Natural killer cell (primary cell): ENCODE measurements around the gene ITGB4. TPM values are rescaled to one million over a fixed set of nuclear protein-coding genes. Genes with fewer than 3 reads are reported as not detected.

ENCODE experiments used
- ATAC-seq, 3 donors: fragments of 150-1000 bp in 2 of 3; fragments of 200-7000 bp in 1 of 3; cut with Tn5 transposase; 1 replicate in 1 of 3; 2 replicates in 2 of 3; pipeline ENCODE4 v1.10.0; 2021; ENCODE audit warnings: mild to moderate bottlenecking in 2 of 3, moderate library complexity in 2 of 3
- DNase-seq, 2 donors: peaks; one replicate each; pipeline versions ENCODE4 v3.0.0 to v3.0.0-alpha.2; 2013 to 2021; ENCODE audit warnings: mixed read lengths in 1 of 2
- H3K27ac ChIP-seq: one replicate; pipeline ENCODE4 v1.5.1; 2013; ENCODE audit warnings: mild to moderate bottlenecking, low read length
- H3K27me3 ChIP-seq: one replicate; pipeline ENCODE4 v1.6.1; 2013; ENCODE audit warnings: low read length; ENCODE audit not compliant: control insufficient read depth, insufficient read depth
- H3K36me3 ChIP-seq: one replicate; pipeline ENCODE4 v1.6.1; 2013; ENCODE audit warnings: low read length; ENCODE audit not compliant: control insufficient read depth, insufficient read depth
- H3K4me1 ChIP-seq: one replicate; pipeline ENCODE4 v1.6.1; 2013; ENCODE audit warnings: low read length; ENCODE audit not compliant: control insufficient read depth, insufficient read depth
- H3K4me3 ChIP-seq: one replicate; pipeline ENCODE4 v1.5.1; 2013; ENCODE audit warnings: low read length
- H3K9me3 ChIP-seq: one replicate; pipeline ENCODE4 v1.6.1; 2013; ENCODE audit warnings: low read length; ENCODE audit not compliant: control insufficient read depth, insufficient read depth
- H3K27ac Mint-ChIP-seq, 2 donors: one replicate each; pipeline ENCODE4 v1.8.0; 2022; ENCODE audit warnings: mild to moderate bottlenecking in 2 of 2, mixed read lengths in 2 of 2, moderate library complexity in 1 of 2
- H3K27me3 Mint-ChIP-seq, 2 donors: one replicate each; pipeline ENCODE4 v1.8.0; 2022; ENCODE audit warnings: low read depth in 2 of 2, mixed read lengths in 2 of 2
- H3K36me3 Mint-ChIP-seq: one replicate; pipeline ENCODE4 v1.8.0; 2022; ENCODE audit warnings: mixed read lengths
- H3K4me1 Mint-ChIP-seq, 2 donors: one replicate each; pipeline ENCODE4 v1.8.0; 2022; ENCODE audit warnings: mixed read lengths in 2 of 2
- H3K4me3 Mint-ChIP-seq: one replicate; pipeline ENCODE4 v1.8.0; 2022; ENCODE audit warnings: mild to moderate bottlenecking, moderate library complexity, mixed read lengths
- H3K9me3 Mint-ChIP-seq, 2 donors: one replicate each; pipeline ENCODE4 v1.8.0; 2022; ENCODE audit warnings: mixed read lengths in 2 of 2
- WGBS: methylation state at CpG from one replicate; pipeline ENCODE4 v1.1.7; 2013; ENCODE audit warnings: missing lambda C conversion rate; ENCODE audit not compliant: insufficient coverage; 5-methylcytosine and 5-hydroxymethylcytosine counted together
- intact Hi-C: fragments of 100-400 bp; cut with micrococcal nuclease; formaldehyde crosslinking; loops from one replicate; pipeline ENCODE4 v1.14.2; 2022
- total RNA-seq, 4 donors: library from RNA; stranded (reverse); fragments of 120-200 nt in 1 of 4; gene quantifications; one replicate each; pipeline versions ENCODE4 v1.2.3 to v1.2.4, GENCODE V29; 2013 to 2022
- TF ChIP-seq, protein P1 (sequence below): fragments of 200-600 bp; IDR thresholded peaks from one replicate; pipeline ENCODE4 v1.8.0; 2022; ENCODE audit warnings: antibody characterized with exemption

ITGB4 gene
- total RNA-seq, 3 donors from 2014 or later (not counting 1 experiment from before 2014, with no cell fraction given), result 0.38 to 1.0 (median 0.68) TPM

DNA sequence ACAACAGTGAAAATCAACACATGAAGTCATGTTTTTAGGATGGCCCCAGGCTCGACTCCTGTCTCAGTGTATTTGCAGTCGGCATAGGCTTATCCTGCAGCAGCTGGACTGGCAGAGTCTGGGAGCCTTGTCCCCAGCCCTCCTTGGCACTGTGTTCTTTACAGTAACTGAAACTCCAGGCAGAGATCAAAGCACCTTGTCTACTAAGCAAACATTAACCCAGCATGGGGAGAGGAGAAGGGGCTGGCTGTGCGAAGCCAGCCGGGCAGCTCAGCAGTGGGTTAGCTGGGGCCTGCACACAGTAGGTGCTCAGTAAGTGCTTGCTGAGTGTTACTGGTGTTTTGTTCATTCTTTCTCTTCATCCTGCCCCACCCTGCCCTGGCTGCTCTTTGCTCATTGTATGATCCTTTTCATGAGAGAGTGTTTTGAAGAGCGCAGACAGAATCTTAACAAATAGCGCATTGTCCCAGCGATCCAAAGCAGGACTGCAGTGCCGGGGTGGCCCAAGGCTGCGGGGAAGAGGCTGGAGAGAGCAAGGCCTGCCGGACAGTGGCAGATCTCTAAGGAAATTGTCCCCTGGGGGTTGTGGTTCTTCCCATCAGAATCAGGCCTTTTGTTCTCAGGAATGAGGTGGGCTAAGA, 23.5 kb upstream of the ITGB4 start:
- H3K36me3 Mint-ChIP-seq, result peaks cover 6% of the 10 kb centered on the region
- H3K4me1 ChIP-seq, result no peaks in the 10 kb centered on the region
- peaks cover 9 to 12% of the 10 kb centered on the region in 2 donors for H3K4me1 Mint-ChIP-seq
- H3K4me3 ChIP-seq, result no peak overlapping the region
- intact Hi-C loops, result no loop called here
- no peaks in the 10 kb centered on the region for H3K27me3 ChIP-seq
- H3K36me3 ChIP-seq, result peaks cover 76% of the 10 kb centered on the region
- ATAC-seq (no peak), DNase-seq (no peak)
- no peak overlapping the region for H3K27ac ChIP-seq
- TF ChIP-seq, protein P1, sequence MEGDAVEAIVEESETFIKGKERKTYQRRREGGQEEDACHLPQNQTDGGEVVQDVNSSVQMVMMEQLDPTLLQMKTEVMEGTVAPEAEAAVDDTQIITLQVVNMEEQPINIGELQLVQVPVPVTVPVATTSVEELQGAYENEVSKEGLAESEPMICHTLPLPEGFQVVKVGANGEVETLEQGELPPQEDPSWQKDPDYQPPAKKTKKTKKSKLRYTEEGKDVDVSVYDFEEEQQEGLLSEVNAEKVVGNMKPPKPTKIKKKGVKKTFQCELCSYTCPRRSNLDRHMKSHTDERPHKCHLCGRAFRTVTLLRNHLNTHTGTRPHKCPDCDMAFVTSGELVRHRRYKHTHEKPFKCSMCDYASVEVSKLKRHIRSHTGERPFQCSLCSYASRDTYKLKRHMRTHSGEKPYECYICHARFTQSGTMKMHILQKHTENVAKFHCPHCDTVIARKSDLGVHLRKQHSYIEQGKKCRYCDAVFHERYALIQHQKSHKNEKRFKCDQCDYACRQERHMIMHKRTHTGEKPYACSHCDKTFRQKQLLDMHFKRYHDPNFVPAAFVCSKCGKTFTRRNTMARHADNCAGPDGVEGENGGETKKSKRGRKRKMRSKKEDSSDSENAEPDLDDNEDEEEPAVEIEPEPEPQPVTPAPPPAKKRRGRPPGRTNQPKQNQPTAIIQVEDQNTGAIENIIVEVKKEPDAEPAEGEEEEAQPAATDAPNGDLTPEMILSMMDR, result no peak
- H3K9me3 ChIP-seq, result no peaks in the 10 kb centered on the region
- no peaks in the 10 kb centered on the region for H3K9me3 Mint-ChIP-seq
- WGBS, result 88% methylated on average over 9 of the region's 10 CpGs
- no peaks in the 10 kb centered on the region for H3K27me3 Mint-ChIP-seq
- H3K27ac Mint-ChIP-seq, result peak overlapping the region in 1 of 2 donors; percentile 6
- no peak overlapping the region for H3K4me3 Mint-ChIP-seq

DNA sequence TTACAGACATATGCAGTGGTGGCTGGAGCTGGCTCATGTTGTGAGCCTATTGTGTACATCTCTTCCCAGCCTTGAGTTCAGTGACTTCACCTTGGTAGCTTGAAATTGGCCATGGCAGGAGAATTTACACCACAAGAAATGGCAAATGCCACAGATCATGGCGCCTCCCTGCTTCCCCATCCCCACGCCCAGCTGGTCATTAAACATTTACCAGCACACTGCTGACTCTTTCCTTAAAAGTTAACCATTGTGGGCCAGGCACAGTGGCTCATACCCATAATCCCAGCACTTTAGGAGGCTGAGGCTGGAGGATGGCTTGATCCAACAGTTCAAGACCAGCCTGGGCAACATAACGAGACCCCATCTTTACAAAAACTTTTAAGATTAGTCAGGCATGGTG, 22.6 kb upstream of the ITGB4 start:
- no peak for ATAC-seq
- H3K27ac Mint-ChIP-seq, result no peak overlapping the region

DNA sequence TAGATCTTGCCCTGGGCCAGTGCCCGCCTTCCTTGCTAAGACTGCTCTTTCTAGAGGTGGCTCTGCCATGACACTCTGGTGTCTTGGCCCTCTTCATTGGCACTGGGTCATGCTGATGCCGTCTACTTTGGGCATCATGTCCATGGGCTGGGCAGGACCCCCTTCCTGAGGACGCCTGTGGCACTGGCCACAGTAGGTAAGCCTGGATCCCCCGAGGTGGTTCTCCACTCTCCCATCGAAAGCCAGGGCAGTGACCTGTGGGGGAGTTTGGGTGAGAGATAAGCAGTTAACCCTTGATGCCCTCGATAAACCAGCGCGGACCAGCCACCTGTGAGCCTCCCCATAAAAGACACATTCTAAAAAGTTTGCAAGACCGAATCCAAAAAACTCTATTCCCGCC, 20.0 kb upstream of the ITGB4 start:
- no peak overlapping the region for H3K27ac Mint-ChIP-seq
- TF ChIP-seq, protein P1, result no peak

More for the DNA sequence above, 22.6 kb upstream of the ITGB4 start:
- H3K4me1 Mint-ChIP-seq, result peaks cover 9 to 12% of the 10 kb centered on the region in 2 donors
- no peaks in the 10 kb centered on the region for H3K9me3 Mint-ChIP-seq
- intact Hi-C loops, result no loop called here
- no peak overlapping the region for H3K4me3 Mint-ChIP-seq
- DNase-seq, result no peak
- Histone ChIP-seq H3K4me1 (no peaks in the 10 kb centered on the region), H3K36me3 (peaks cover 76% of the 10 kb centered on the region), H3K27ac (no peak overlapping the region), H3K27me3 (no peaks in the 10 kb centered on the region), H3K9me3 (no peaks in the 10 kb centered on the region), H3K4me3 (no peak overlapping the region)
- no peaks in the 10 kb centered on the region for H3K27me3 Mint-ChIP-seq
- peaks cover 6% of the 10 kb centered on the region for H3K36me3 Mint-ChIP-seq
- 95% methylated on average over 3 of the region's 3 CpGs for WGBS
- TF ChIP-seq, protein P1, result no peak

DNA sequence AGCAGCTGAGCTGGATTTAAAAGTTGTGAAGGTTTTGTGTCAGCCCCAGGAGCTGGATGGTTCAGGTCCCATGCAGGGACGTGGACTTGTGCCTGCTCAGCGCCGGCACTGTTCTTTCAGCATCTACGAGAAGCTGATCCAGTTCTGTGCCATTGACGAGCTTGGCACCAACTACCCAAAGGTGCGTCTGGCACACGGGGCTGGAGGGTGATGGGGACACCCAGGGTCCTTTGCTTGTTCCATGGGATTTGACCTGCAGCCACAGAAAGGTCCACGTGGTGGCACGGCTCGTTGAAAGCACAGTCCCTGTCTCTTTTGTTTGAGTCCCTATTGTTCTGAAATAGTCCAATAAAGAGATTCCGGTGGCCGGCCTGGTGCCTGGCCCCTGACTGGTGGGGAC, 18.1 kb upstream of the ITGB4 start:
- Histone ChIP-seq H3K4me1 (no peaks in the 10 kb centered on the region), H3K27me3 (no peaks in the 10 kb centered on the region), H3K36me3 (peaks cover 81% of the 10 kb centered on the region), H3K4me3 (no peak overlapping the region), H3K27ac (no peak overlapping the region), H3K9me3 (no peaks in the 10 kb centered on the region)
- intact Hi-C loops, result no loop called here
- Mint-ChIP-seq H3K27ac (no peak overlapping the region), H3K36me3 (peaks cover 6% of the 10 kb centered on the region), H3K4me1 (peaks cover 0 to 6% of the 10 kb centered on the region in 2 donors), H3K4me3 (no peak overlapping the region), H3K27me3 (no peaks in the 10 kb centered on the region), H3K9me3 (no peaks in the 10 kb centered on the region)
- DNase-seq, result no peak
- WGBS, result 98% methylated on average over 12 of the region's 12 CpGs
- TF ChIP-seq, protein P1, result no peak
- ATAC-seq, result no peak

More for the DNA sequence above, 20.0 kb upstream of the ITGB4 start:
- 98% methylated on average over 10 of the region's 10 CpGs for WGBS
- intact Hi-C loops, result no loop called here
- Histone ChIP-seq H3K27me3 (no peaks in the 10 kb centered on the region), H3K27ac (no peak overlapping the region), H3K9me3 (no peaks in the 10 kb centered on the region), H3K4me3 (no peak overlapping the region), H3K4me1 (no peaks in the 10 kb centered on the region), H3K36me3 (peaks cover 81% of the 10 kb centered on the region)
- Mint-ChIP-seq H3K4me1 (peaks cover 5 to 12% of the 10 kb centered on the region in 2 donors), H3K4me3 (no peak overlapping the region), H3K27me3 (no peaks in the 10 kb centered on the region), H3K36me3 (peaks cover 6% of the 10 kb centered on the region), H3K9me3 (no peaks in the 10 kb centered on the region)
- no peak for DNase-seq
- ATAC-seq, result no peak
